Breast epithelium (tissue), 3 donors: Measurements from ENCODE around the gene DNAAF8.

Source experiments
- CTCF ChIP-seq, 3 donors: fragments of 450-650 bp; IDR thresholded peaks; one replicate each; pipeline ENCODE4 v1.5.1; 2016 to 2017; ENCODE audit warnings: antibody characterized with exemption in 3 of 3, mild to moderate bottlenecking in 3 of 3, moderate library complexity in 3 of 3
- POLR2A ChIP-seq: fragments of 450-650 bp; IDR thresholded peaks from one replicate; pipeline ENCODE4 v1.6.1; 2016; ENCODE audit warnings: antibody characterized with exemption, mild to moderate bottlenecking, moderate library complexity

- TF ChIP-seq POLR2A (no peak), CTCF (IDR thresholded peaks at IDR 0.05) (no peak)
These were observed 29.8 kb upstream of the DNAAF8 start for GRCh38 chr16:4704491-4704890.
